Thyroid gland (tissue), 4 donors: ENCODE results near the gene CCDC14. TPM values are rescaled to one million over a fixed set of nuclear protein-coding genes. Genes with fewer than 3 reads are reported as not detected.
A peak's percentile ranks its signal among the peaks of the same experiment; 100 is the strongest.
"Not testable (repeated sequence)": the region's sequence is repeated elsewhere in the genome, so short reads cannot be mapped to it uniquely, and the experiment has no call there.

ENCODE experiments used
- DNase-seq, 2 donors: peaks; one replicate each; pipeline ENCODE4 v3.0.0-alpha.2; 2019
- H3K27ac ChIP-seq, 3 donors: fragments of 200-600 bp; sonication (generic); 1 replicate in 2 of 3; 2 replicates in 1 of 3; pipeline ENCODE4 v1.5.1; 2016 to 2019; ENCODE audit warnings: mild to moderate bottlenecking in 1 of 3, moderate library complexity in 1 of 3
- H3K27me3 ChIP-seq: fragments of 200-600 bp; sonication (generic); one replicate; pipeline ENCODE4 v1.5.1; 2019
- H3K36me3 ChIP-seq, 2 donors: fragments of 200-600 bp; sonication (generic); one replicate each; pipeline ENCODE4 v1.5.1; 2016 to 2019
- H3K4me1 ChIP-seq, 2 donors: fragments of 200-600 bp; sonication (generic); one replicate each; pipeline ENCODE4 v1.5.1; 2017 to 2019
- H3K4me3 ChIP-seq, 3 donors: fragments of 200-600 bp; sonication (generic); replicated peaks in 1 of 3; 1 replicate in 2 of 3; 2 replicates in 1 of 3; pipeline ENCODE4 v1.5.1; 2016; ENCODE audit warnings: mild to moderate bottlenecking in 1 of 3
- H3K9me3 ChIP-seq: fragments of 200-600 bp; sonication (generic); one replicate; pipeline ENCODE4 v1.5.1; 2017
- POLR2A ChIP-seq, 2 donors: fragments of 450-650 bp; IDR thresholded peaks; one replicate each; pipeline ENCODE4 v1.6.1; 2017; ENCODE audit warnings: antibody characterized with exemption in 2 of 2, mild to moderate bottlenecking in 2 of 2, moderate library complexity in 1 of 2
- WGBS, 2 donors: methylation state at CpG; one replicate each; pipeline ENCODE4 v1.1.5; 2017; 5-methylcytosine and 5-hydroxymethylcytosine counted together
- intact Hi-C: fragments of 100-400 bp; cut with DNase I; formaldehyde crosslinking; loops from one replicate; pipeline ENCODE4 v1.15.1; 2023
- total RNA-seq, 4 donors: library from RNA; depleted of rRNA; stranded (reverse); fragments of >200 nt; gene quantifications; one replicate each; pipeline ENCODE4 v1.2.3, GENCODE V29; 2016
- TF ChIP-seq, protein P1 (sequence below), 6 experiments: fragments of 200-600 bp in 3 of 6; fragments of 450-650 bp in 3 of 6; sonication (generic) in 3 of 6; IDR thresholded peaks; one replicate each; pipeline ENCODE4 v1.5.1; 2016 to 2019; ENCODE audit warnings: antibody characterized with exemption in 6 of 6, mild to moderate bottlenecking in 2 of 6, inconsistent platforms in 1 of 6, moderate library complexity in 1 of 6

Gene CCDC14
- total RNA-seq, 4 donors from 2014 or later: 22.2 to 46.6 (median 30.9) TPM

GRCh38 chr3:123980539-123980938, 19.5 kb upstream of the CCDC14 start:
- no peak overlapping the region for H3K4me3 ChIP-seq

DNA sequence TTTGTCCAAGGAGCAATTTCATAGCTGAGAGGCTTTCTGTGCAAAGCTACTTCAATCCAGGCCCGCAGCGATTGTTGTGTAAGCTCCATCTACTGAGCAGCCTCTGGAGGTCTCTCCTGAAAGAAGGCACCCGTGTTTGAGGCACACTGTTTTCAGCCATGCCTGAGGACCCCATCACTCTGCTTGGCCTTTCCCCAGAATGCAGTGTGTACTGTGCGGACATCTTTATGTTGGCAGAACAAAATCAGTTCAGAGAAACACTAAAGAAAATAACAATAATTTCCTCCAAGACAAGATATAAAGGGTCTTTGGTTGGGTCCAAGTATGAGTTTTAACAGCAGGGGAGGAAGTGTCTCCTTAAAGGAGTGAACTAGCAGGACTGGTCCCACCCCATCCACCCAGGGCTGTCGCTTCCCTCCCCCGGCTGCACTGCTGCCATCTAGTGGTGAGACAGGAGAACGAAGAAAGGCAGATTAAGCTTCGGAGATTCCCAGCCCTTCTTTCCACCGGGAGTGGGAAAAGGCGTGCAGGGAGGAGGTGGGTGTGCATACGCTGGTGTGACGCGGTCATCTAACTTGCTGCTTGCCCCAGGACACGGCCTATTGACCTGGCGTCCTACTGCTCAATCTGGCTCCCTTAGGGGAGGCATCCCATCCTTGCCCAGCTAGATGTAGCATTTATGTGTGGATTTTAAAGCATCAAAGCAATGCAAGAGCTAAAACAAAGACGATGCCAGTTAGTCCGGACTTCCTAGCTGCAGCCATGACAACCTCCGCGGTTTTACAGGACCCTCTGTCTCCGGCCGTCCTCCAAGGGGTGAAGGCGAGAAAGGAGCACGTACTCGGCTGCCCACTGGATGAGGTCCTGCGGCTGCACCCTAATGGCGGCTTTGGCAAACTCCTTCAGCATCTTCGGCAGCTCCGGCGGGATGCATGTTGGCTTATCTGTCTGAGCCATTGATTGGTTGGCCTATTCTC, 18.8 kb upstream of the CCDC14 start:
- H3K4me3 ChIP-seq, intact Hi-C loops, H3K4me1 ChIP-seq, H3K27ac ChIP-seq, H3K27me3 ChIP-seq, H3K9me3 ChIP-seq, H3K36me3 ChIP-seq: not testable (repeated sequence)
- TF ChIP-seq, protein P1, sequence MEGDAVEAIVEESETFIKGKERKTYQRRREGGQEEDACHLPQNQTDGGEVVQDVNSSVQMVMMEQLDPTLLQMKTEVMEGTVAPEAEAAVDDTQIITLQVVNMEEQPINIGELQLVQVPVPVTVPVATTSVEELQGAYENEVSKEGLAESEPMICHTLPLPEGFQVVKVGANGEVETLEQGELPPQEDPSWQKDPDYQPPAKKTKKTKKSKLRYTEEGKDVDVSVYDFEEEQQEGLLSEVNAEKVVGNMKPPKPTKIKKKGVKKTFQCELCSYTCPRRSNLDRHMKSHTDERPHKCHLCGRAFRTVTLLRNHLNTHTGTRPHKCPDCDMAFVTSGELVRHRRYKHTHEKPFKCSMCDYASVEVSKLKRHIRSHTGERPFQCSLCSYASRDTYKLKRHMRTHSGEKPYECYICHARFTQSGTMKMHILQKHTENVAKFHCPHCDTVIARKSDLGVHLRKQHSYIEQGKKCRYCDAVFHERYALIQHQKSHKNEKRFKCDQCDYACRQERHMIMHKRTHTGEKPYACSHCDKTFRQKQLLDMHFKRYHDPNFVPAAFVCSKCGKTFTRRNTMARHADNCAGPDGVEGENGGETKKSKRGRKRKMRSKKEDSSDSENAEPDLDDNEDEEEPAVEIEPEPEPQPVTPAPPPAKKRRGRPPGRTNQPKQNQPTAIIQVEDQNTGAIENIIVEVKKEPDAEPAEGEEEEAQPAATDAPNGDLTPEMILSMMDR (IDR thresholded peaks at IDR 0.05): peak; percentile 45 to 81 (median 60)
- 9 to 11% methylated on average over 21 to 26 of the region's 29 CpGs for WGBS, 2 donors
- DNase-seq: peak; percentile 12 to 27

More at GRCh38 chr3:123980539-123980938, 19.5 kb upstream of the CCDC14 start:
- Histone ChIP-seq H3K36me3 (no peaks in the 10 kb centered on the region), H3K27me3 (no peaks in the 10 kb centered on the region), H3K27ac (no peak overlapping the region), H3K4me1 (peaks cover 4 to 9% of the 10 kb centered on the region in 2 donors), H3K9me3 (no peaks in the 10 kb centered on the region)
- intact Hi-C loops: no loop called here
- 73 to 80% methylated on average over 4 of the region's 4 CpGs for WGBS, 2 donors
- no peak for DNase-seq
- no peak for TF ChIP-seq POLR2A (IDR thresholded peaks at IDR 0.05)
- TF ChIP-seq, protein P1 (IDR thresholded peaks at IDR 0.05): no peak

DNA sequence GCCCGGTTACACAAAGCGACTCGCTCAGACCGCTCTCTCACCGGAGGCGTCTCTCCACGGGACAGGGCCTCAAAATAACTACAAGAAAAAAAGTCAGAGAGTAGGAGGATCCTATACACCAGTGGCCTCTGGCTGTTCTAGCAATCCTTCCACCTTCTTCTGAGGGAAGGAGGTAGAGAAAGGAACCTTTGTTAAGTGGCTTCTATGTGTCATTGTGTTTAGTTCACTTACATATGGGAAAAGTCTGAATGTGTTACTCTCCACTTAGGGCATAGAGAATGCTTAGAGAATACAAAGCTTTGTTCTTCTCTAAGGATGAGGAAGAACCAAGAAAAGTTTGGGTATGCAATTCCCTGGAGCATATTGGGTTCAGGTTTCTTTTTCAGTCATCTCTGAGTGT, 15.9 kb upstream of the CCDC14 start:
- peak overlapping the region in 1 of 3 donors; percentile 21 for H3K27ac ChIP-seq
- DNase-seq, intact Hi-C loops, H3K27me3 ChIP-seq, H3K4me1 ChIP-seq, H3K9me3 ChIP-seq, H3K4me3 ChIP-seq, H3K36me3 ChIP-seq: not testable (repeated sequence)
- 33 to 37% methylated on average over 7 of the region's 7 CpGs for WGBS, 2 donors

GRCh38 chr3:123976181-123976898, 15.3 kb upstream of the CCDC14 start:
- H3K9me3 ChIP-seq, intact Hi-C loops, H3K4me1 ChIP-seq, H3K36me3 ChIP-seq, H3K4me3 ChIP-seq, H3K27ac ChIP-seq, H3K27me3 ChIP-seq: not testable (repeated sequence)
- peak; percentile 17 to 29 for DNase-seq
- WGBS, 2 donors: 66 to 80% methylated on average over 3 to 4 of the region's 4 CpGs

GRCh38 chr3:123975030-123975429, 14.0 kb upstream of the CCDC14 start:
- DNase-seq, H3K4me3 ChIP-seq, H3K27ac ChIP-seq, H3K27me3 ChIP-seq, H3K36me3 ChIP-seq, intact Hi-C loops, H3K4me1 ChIP-seq, H3K9me3 ChIP-seq: not testable (repeated sequence)
- WGBS, 2 donors: 69 to 77% methylated on average over 3 to 5 of the region's 7 CpGs

GRCh38 chr3:123971406-123971805, 10.4 kb upstream of the CCDC14 start:
- TF ChIP-seq POLR2A (IDR thresholded peaks at IDR 0.05): no peak
- TF ChIP-seq, protein P1 (IDR thresholded peaks at IDR 0.05): no peak
- no peak overlapping the region for H3K4me3 ChIP-seq
- no peak overlapping the region for H3K27ac ChIP-seq
- H3K27me3 ChIP-seq: no peaks in the 10 kb centered on the region
- no peak for DNase-seq
- H3K9me3 ChIP-seq: no peaks in the 10 kb centered on the region
- no peaks in the 10 kb centered on the region for H3K4me1 ChIP-seq
- intact Hi-C loops: no loop called here
- H3K36me3 ChIP-seq: no peaks in the 10 kb centered on the region

- H3K4me3 ChIP-seq, DNase-seq, H3K4me1 ChIP-seq, H3K36me3 ChIP-seq, H3K27ac ChIP-seq, intact Hi-C loops, H3K27me3 ChIP-seq, H3K9me3 ChIP-seq: not testable (repeated sequence)
- WGBS, 2 donors: 26 to 31% methylated on average over 2 of the region's 2 CpGs
Measured at GRCh38 chr3:123967260-123967659, 6.2 kb upstream of the CCDC14 start.

DNA sequence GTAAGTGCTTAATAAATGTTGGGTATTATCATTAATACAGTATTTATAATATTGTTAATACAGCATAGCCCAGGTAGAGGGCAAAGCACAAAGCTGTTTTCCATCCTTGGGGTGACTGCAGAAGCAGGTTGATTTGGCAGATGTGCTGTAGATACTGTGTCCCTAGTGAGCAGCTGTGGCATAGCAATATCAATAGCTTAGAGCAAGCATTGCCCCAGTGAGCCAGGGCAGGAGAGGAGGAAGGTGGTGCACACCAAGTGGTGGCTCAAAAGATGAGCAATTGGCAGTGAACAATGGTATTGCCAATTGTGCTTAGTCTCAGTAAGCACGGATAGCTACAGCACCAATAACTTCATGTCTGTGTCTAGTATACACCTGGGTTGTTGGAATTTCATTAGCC, 5.8 kb upstream of the CCDC14 start:
- H3K36me3 ChIP-seq, DNase-seq, H3K4me3 ChIP-seq, intact Hi-C loops, H3K4me1 ChIP-seq, H3K27me3 ChIP-seq, H3K9me3 ChIP-seq, H3K27ac ChIP-seq: not testable (repeated sequence)
- WGBS, 2 donors: 55 to 63% methylated on average over 1 of the region's 1 CpG

- H3K27ac ChIP-seq, DNase-seq, H3K27me3 ChIP-seq, H3K4me1 ChIP-seq, H3K4me3 ChIP-seq, H3K36me3 ChIP-seq, H3K9me3 ChIP-seq, intact Hi-C loops: not testable (repeated sequence)
- WGBS, 2 donors: 86 to 91% methylated on average over 1 of the region's 1 CpG
Measured at GRCh38 chr3:123964793-123965192, 3.8 kb upstream of the CCDC14 start.
